HPDE6-E6E7 (cell line): ENCODE data around the gene SDK2.

ENCODE experiments used
- DNase-seq: peaks from one replicate; pipeline ENCODE4 v3.0.0; 2011; ENCODE audit warnings: missing footprints; ENCODE audit errors: extremely low spot score

The SDK2 gene

DNA sequence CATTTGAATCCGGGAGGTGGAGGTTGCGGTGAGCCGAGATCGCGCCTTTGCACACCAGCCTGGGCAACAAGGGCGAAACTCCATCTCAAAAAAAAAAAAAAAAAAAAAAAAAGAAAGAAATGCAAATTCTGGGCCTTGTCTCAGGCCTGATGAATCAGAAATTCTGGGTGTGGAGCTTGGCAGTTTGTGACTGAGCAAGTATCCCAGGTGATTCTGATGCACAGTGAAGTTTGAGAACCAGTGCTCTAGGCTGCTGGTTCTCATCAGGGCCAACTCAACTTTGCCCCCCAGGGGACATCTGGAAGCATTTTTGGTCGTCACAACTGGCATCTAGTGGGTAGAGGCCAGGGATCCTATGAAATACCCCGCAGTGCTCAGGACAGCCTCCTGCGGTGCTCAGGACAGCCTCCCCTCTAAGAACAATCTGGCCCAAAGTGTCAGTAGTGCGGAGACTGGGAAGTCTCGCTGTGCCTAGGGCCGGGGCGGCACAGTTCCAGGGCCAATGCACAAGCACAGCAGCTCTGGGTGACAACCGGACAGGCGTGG lies 55.9 kb downstream of the SDK2 start:
- no peak for DNase-seq

GRCh38 chr17:73586921-73587602 lies 57.2 kb downstream of the SDK2 start:
- peak; percentile 21 for DNase-seq

GRCh38 chr17:73586275-73586832 lies 57.9 kb downstream of the SDK2 start:
- no peak for DNase-seq

DNA sequence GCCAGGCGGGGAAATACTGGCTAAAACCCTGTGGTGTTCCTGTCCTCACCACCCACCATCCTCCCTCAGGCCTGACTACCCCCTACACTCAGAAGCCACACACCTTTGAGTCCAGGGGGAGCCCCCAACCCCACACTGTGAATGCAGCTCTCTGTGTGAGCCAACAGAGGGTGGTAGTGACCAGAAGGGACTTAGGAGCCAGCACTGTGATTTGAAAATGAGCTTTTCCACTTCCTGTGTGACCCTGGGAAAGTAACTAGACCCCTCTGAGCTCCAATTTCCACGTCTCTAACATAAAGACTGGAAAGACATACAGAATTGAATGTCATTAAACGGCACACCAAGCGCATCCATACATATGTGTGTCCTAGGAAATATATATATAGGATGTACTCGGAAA lies 58.7 kb downstream of the SDK2 start:
- DNase-seq, result no peak

DNA sequence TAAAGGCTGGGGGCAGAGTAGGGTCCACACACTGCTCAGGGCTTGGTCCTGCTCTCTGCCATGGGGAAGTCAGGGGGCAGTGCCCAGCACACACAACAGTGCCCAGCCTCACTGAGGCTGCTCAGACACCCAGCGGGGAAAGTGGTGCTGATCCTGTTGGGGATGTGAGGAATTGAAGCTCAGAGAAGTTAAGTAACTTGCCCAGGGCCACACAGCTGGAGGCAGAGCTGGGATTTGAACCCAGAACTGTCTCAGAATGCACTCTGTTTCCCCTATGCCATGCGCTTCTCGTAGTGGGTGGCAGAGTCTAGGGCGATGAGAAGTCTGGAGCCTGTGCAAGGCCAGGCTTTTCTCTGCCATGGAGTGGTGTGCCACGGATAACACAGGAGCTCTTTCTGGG lies 59.3 kb downstream of the SDK2 start:
- DNase-seq, result no peak

GRCh38 chr17:73584049-73584448 lies 60.2 kb downstream of the SDK2 start:
- DNase-seq, result no peak

GRCh38 chr17:73582821-73583220 lies 61.4 kb downstream of the SDK2 start:
- no peak for DNase-seq

DNA sequence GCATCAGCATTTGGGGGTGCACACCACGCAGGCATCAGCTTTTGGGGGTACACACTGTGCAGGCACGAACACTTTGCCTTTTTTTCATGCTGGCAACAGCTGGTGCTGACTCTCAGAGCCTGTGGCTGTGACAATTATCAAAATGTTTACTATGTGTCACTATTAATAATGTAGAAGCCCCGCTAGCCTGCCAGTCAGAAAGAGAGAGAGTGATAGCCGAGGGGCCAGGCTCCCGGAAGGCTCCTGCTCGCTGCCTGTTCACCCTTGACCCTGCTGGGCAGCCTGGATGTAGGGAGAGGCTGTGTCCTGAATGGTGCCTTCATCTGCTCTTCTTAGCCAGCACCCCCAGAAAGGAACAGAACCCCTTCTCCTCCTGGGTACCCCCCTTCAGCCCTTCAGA lies 61.9 kb downstream of the SDK2 start:
- DNase-seq, result no peak

DNA sequence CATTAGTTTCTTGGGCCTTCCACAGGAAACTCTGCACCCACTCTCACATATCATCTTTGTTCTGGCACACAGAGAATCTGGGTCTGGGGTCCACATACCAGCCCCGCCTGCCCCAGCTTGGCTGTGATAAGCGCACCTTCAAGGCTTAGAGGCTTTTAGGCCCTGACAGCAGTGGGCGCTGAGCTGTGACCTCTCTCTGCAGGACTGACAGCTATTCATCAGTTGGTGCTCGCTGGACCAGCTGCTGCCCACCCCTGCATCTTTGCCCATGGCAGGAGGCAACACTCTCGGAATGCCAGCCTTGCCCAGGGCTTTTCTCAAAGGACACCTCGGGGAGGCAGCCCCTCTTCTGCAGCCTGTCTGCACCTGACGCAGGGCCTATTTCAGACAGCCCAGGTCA lies 62.9 kb downstream of the SDK2 start:
- DNase-seq, result no peak

GRCh38 chr17:73580073-73580710 lies 64.1 kb downstream of the SDK2 start:
- no peak for DNase-seq

DNA sequence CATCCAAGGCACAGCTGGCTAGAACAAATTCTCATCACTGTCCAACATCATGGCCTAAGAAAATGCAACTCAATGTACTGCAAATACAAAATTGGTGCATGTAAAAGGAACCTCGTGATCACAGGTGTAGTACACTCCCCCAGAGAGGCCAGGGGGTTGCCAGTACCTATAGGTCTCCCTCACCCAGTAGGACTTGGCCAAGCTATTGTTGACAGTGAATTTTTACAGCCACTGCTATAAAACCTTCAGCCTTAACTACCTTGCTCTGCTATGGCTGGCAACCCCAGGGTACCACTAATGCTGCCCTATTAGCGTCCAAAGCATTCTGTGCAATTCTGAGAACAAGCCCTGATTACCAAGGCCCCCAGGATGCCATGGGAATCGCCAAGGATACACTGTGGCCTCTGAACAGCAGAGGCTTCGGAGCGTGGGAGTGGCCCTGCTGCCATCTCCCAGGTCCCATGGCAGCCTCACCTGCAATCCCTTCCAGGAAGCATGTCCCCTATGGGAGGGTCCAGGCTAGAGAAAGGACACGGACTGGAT lies 67.6 kb downstream of the SDK2 start:
- DNase-seq, result no peak

GRCh38 chr17:73575470-73576221 lies 68.6 kb downstream of the SDK2 start:
- no peak for DNase-seq

DNA sequence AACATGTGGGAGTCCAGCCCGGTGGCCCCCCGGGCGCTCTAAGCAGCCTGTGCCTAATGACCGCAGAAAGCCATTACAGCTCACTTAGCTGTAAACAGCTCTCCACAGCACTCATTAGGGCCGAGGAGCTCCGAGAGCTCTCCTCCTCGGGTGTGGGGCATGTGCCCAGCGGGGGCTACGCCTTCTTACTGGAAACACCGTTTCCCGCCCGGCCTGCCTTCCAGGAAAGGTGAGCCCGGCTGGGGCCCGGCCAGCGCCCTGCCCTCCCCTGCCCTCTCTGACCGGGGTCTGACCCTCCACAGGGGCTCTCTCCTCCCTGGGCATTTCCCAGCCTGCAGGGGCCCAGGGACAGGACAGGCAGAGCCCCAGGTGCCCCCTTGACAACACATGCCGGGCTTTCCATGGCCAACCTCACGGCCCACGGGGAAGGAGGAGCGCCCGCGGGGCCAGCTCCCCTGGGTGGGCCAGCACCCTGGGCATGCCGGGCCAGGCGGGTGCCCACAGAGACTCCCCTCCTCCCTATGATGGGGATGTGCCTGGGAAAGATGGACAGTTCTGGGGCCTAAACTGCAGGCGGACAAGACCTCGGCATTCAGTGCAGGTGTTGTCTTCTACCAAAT lies 72.6 kb downstream of the SDK2 start:
- no peak for DNase-seq

DNA sequence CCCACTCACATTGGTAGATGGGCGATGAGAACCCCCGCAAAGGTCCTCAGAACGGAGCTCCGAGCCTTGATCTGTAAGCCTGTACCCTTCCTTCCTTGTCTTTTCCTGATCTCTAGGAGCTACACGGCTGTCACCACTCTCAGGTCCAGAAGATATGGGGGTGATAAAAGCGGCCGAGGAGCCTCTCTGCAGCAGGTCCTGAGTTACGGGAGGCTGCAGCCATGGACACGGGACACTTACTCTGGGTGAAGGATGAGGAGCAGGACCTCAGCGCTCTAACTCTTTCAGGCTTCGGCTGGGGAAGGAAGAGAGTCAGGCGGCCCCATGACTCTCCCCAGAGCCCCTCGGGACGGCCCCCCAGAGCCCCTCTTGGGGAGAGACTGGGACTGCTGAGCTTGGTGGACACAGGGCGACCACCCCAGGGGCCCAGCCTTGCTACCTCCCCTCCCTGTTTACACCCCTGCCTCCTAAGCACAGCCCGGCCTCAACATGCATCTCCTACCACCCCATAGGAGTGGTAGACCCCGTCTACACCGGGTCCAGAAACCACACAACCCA lies 74.4 kb downstream of the SDK2 start:
- no peak for DNase-seq

GRCh38 chr17:73568934-73569333 lies 75.3 kb downstream of the SDK2 start:
- DNase-seq, result no peak

DNA sequence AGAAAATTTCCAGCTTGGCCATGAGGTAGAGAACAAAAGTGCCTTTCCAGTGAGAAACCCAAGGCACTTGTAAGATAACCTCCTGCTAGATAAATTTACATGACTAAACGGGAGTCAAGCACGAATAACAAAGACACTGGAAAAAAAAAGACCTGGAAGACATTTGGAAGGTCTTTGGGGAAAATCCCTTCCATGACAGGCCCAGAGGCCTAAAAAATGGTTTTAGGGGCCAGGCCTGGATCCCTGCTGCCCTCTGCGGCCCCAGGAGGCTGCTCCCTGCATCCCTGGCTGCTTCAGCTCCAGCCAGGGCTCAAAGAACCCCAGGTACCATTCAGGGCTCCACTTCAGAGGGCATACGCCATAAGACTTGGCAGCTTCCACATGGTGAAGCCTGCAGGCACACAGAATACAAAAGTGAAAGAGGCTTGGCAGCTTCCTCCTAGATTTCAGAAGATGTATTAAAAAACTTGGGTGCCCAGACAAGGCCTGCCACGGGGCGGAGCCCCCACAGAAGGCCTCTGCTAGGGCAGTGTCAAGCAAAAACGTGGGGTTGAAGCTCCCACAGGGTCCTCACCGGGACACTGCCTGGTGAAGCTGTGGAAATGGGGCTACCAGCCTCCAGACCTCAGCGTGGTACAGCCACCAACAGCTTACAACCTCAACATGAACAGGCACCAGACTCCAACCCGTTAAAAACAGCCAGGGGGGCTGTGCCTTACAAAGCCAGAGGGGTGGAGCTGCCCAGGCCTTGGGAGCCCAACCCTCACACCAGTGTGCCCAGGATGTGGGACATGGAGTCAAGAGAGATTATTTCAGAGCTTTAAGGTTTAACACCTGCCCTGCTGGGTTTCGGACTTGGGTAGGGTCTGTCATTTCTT lies 77.1 kb downstream of the SDK2 start:
- no peak for DNase-seq

GRCh38 chr17:73564843-73565242 lies 79.4 kb downstream of the SDK2 start:
- DNase-seq, result no peak

DNA sequence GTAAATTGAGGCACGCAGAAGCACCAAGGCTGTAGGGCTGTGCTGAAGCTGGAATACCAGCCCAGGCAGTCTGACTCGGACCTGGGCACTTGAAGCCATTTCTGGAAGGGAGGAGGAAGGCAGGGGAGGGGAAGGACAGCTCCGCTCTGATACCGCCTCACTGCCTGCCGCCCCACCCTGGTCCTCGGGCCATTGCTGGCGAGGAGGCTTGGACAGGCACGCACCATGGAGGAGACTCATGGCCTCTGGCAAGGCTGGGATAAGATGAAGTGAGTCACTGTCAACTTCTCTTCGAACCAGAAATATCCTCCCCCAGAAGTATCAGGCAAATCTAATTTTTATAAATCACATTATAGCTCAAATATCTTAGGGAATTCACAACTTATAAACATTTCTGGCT lies 81.3 kb downstream of the SDK2 start:
- DNase-seq, result no peak

DNA sequence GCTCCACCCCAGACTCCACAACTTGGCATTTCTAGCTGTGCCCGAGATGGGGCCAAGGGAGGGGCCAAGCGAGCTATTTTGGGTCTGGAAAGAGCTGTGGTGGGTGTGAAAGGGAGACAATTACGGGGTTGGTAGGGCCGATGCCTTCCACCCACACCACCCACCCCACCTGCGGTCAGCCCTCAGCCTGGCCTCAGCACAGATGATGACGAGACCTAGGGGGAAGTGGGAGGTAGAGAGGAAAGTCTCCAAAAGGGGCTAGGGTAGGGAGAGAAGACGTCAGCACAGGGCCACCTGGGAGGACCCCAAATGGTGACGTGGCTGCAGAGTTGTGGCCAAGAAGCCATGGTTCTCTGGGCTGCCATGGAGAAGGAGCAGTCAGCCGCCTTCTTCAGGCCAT lies 83.1 kb downstream of the SDK2 start:
- no peak for DNase-seq

GRCh38 chr17:73560661-73561060 lies 83.6 kb downstream of the SDK2 start:
- no peak for DNase-seq
